PC-3 (cell line): ENCODE results near the gene BAIAP3. TPM values are rescaled to one million over a fixed set of nuclear protein-coding genes. Genes with fewer than 3 reads are reported as not detected.
A peak's percentile ranks its signal among the peaks of the same experiment; 100 is the strongest.

ENCODE experiments used
- ATAC-seq: fragments of 200-7000 bp; cut with Tn5 transposase; 2 replicates; pipeline ENCODE4 v1.9.1; 2020; ENCODE audit warnings: mild to moderate bottlenecking, moderate library complexity
- BruUV-seq: library from RNA; stranded (reverse); fragments of 400-500 nt; replicated peaks from 2 replicates; lab custom pipeline; 2021; lab: Mats Ljungman, UMichigan
- CTCF ChIA-PET: fragments of 300-600 bp; sonication (Branson Sonifier 250); formaldehyde crosslinking; loops from one replicate; lab custom pipeline; 2022; ENCODE audit warnings: antibody characterized with exemption; lab: Charles Lee
- POLR2A ChIA-PET: fragments of 300-600 bp; sonication (Branson Sonifier 250); formaldehyde crosslinking; loops from one replicate; lab custom pipeline; 2022; ENCODE audit warnings: antibody characterized with exemption; ENCODE audit not compliant: unreplicated experiment; lab: Charles Lee
- DNase-seq: peaks from one replicate; pipeline ENCODE4 v3.0.0-alpha.2; 2015
- H2AFZ ChIP-seq: fragments of 300-600 bp; sonication (generic); 2 replicates; pipeline ENCODE4 v1.6.0; 2016; ENCODE audit warnings: antibody characterized with exemption, low read length
- H3F3A ChIP-seq: fragments of 300-600 bp; sonication (generic); one replicate; pipeline ENCODE4 v1.6.0; 2017; ENCODE audit warnings: antibody characterized with exemption, low read length, control low read depth, mild to moderate bottlenecking; ENCODE audit not compliant: unreplicated experiment
- H3K27ac ChIP-seq: fragments of 300-600 bp; sonication (generic); 2 replicates; pipeline ENCODE4 v1.5.1; 2016; ENCODE audit warnings: mild to moderate bottlenecking, low read length
- H3K27me3 ChIP-seq: fragments of 300-600 bp; sonication (generic); 2 replicates; pipeline ENCODE4 v1.6.1; 2016; ENCODE audit warnings: low read length, mixed read lengths
- H3K36me3 ChIP-seq: fragments of 300-600 bp; sonication (generic); 2 replicates; pipeline ENCODE4 v1.6.1; 2016; ENCODE audit warnings: low read depth, mixed run types, low read length, mixed read lengths
- H3K4me1 ChIP-seq: fragments of 300-600 bp; sonication (generic); 2 replicates; pipeline ENCODE4 v1.5.1; 2016; ENCODE audit warnings: low read length; ENCODE audit not compliant: insufficient read depth
- H3K4me2 ChIP-seq: fragments of 300-600 bp; sonication (generic); 2 replicates; pipeline ENCODE4 v1.6.0; 2016; ENCODE audit warnings: low read length
- H3K4me3 ChIP-seq: fragments of 300-600 bp; sonication (generic); 2 replicates; pipeline ENCODE4 v1.5.1; 2016; ENCODE audit warnings: mild to moderate bottlenecking, low read length, mixed read lengths
- H3K79me2 ChIP-seq: fragments of 300-600 bp; sonication (generic); 2 replicates; pipeline ENCODE4 v1.6.1; 2017; ENCODE audit warnings: low read length, mixed read lengths
- H3K9ac ChIP-seq: fragments of 300-600 bp; sonication (generic); 2 replicates; pipeline ENCODE4 v1.6.0; 2016; ENCODE audit warnings: mild to moderate bottlenecking, low read length
- H3K9me2 ChIP-seq: fragments of 300-600 bp; sonication (generic); replicated peaks from 2 replicates; pipeline ENCODE4 v1.6.1; 2016; ENCODE audit warnings: mixed run types, low read length, mixed read lengths
- H3K9me3 ChIP-seq: fragments of 300-600 bp; sonication (generic); 2 replicates; pipeline ENCODE4 v1.6.1; 2016; ENCODE audit warnings: low read length, mixed read lengths
- H4K20me1 ChIP-seq: fragments of 300-600 bp; sonication (generic); 2 replicates; pipeline ENCODE4 v1.6.1; 2016; ENCODE audit warnings: low read length, mixed read lengths
- CTCF ChIP-seq: fragments of 300-600 bp; sonication (generic); conservative IDR thresholded peaks from 2 replicates; pipeline ENCODE4 v1.5.1; 2017; ENCODE audit warnings: antibody characterized with exemption, low read depth, mild to moderate bottlenecking, low read length
- EZH2 ChIP-seq: fragments of 300-600 bp; sonication (generic); IDR thresholded peaks from one replicate; pipeline ENCODE4 v1.6.1; 2017; ENCODE audit warnings: antibody characterized with exemption, mild to moderate bottlenecking, low read length; ENCODE audit not compliant: unreplicated experiment
- EZH2phosphoT487 ChIP-seq: fragments of 300-600 bp; sonication (generic); IDR thresholded peaks from 2 replicates; pipeline ENCODE4 v1.6.1; 2018; ENCODE audit warnings: mild to moderate bottlenecking, antibody characterized with exemption, low read length, borderline replicate concordance
- intact Hi-C: fragments of 100-400 bp; cut with micrococcal nuclease; formaldehyde crosslinking; loops from 2 replicates; pipeline ENCODE4 v1.9.0; 2023
- total RNA-seq: library from RNA; depleted of rRNA; stranded (reverse); fragments of >200 nt; gene quantifications from 2 replicates; pipeline ENCODE4 v1.2.3, GENCODE V29; 2014

BAIAP3 gene
- total RNA-seq, 1 experiment from 2014 or later = 13.1 TPM

GRCh38 chr16:1357906-1358566, 24.6 kb downstream of the BAIAP3 start:
- Histone ChIP-seq H3K27ac (peak overlapping the region; percentile 18), H3K79me2 (peaks cover 80% of the 10 kb centered on the region)
- TF ChIP-seq EZH2phosphoT487 = no peak
- TF ChIP-seq EZH2 = no peak
- no peak for TF ChIP-seq CTCF

GRCh38 chr16:1361685-1362360, 28.4 kb downstream of the BAIAP3 start:
- intact Hi-C loops = no loop called here
- CTCF ChIA-PET = no interaction called here
- no peaks in the 10 kb centered on the region for H3K9me2 ChIP-seq
- POLR2A ChIA-PET = no interaction called here
- H2AFZ ChIP-seq = no peak overlapping the region
- no peaks in the 10 kb centered on the region for H3K9me3 ChIP-seq
- BruUV-seq = no TSS peak
- DNase-seq (no peak), ATAC-seq (no peak)
- H3K79me2 ChIP-seq = peaks cover 52% of the 10 kb centered on the region
- no peak overlapping the region for H3K4me2 ChIP-seq
- no peaks in the 10 kb centered on the region for H3K27me3 ChIP-seq
- H3K9ac ChIP-seq = no peak overlapping the region
- H3K4me1 ChIP-seq = peaks cover 9% of the 10 kb centered on the region; the same call in 1 of the 2 replicates
- H4K20me1 ChIP-seq = no peaks in the 10 kb centered on the region
- no peak overlapping the region for H3K4me3 ChIP-seq
- H3K27ac ChIP-seq = no peak overlapping the region
- no peaks in the 10 kb centered on the region for H3F3A ChIP-seq
- peaks cover 18% of the 10 kb centered on the region for H3K36me3 ChIP-seq
- no peak for TF ChIP-seq CTCF
- TF ChIP-seq EZH2 = no peak
- TF ChIP-seq EZH2phosphoT487 = no peak

More at GRCh38 chr16:1357906-1358566, 24.6 kb downstream of the BAIAP3 start:
- intact Hi-C loops = no loop called here
- no TSS peak for BruUV-seq
- no peaks in the 10 kb centered on the region for H3K9me2 ChIP-seq
- POLR2A ChIA-PET = no interaction called here
- H3K27me3 ChIP-seq = no peaks in the 10 kb centered on the region
- no peak overlapping the region for H3K4me3 ChIP-seq
- peak; percentile 29 for DNase-seq
- CTCF ChIA-PET = no interaction called here
- no peaks in the 10 kb centered on the region for H3K9me3 ChIP-seq
- no peaks in the 10 kb centered on the region for H3F3A ChIP-seq
- H3K4me1 ChIP-seq = peaks cover 9% of the 10 kb centered on the region; the same call in 1 of the 2 replicates
- no peaks in the 10 kb centered on the region for H4K20me1 ChIP-seq
- H2AFZ ChIP-seq = no peak overlapping the region
- H3K4me2 ChIP-seq = 0 out of 2 replicates have a peak overlapping the region, but pooled peaks have one; percentile 6
- H3K9ac ChIP-seq = no peak overlapping the region
- ATAC-seq = peak; percentile 79
- peaks cover 8% of the 10 kb centered on the region; the same call in 1 of the 2 replicates for H3K36me3 ChIP-seq

- BruUV-seq = TSS peak; percentile 71
- Histone ChIP-seq H3K9me3 (no peaks in the 10 kb centered on the region), H3K9ac (no peak overlapping the region), H3K27me3 (no peaks in the 10 kb centered on the region), H3K4me2 (no peak overlapping the region), H3K4me3 (no peak overlapping the region), H2AFZ (no peak overlapping the region), H3K9me2 (no peaks in the 10 kb centered on the region), H3K27ac (no peak overlapping the region), H3F3A (no peaks in the 10 kb centered on the region), H4K20me1 (no peaks in the 10 kb centered on the region), H3K79me2 (peaks cover 49% of the 10 kb centered on the region), H3K36me3 (peaks cover 18% of the 10 kb centered on the region), H3K4me1 (peaks cover 8% of the 10 kb centered on the region; the same call in 1 of the 2 replicates)
- ChIA-PET POLR2A (no interaction called here), CTCF (no interaction called here)
- ATAC-seq (no peak), DNase-seq (no peak)
- intact Hi-C loops = no loop called here
- no peak for TF ChIP-seq EZH2phosphoT487
- no peak for TF ChIP-seq EZH2
- no peak for TF ChIP-seq CTCF
Observed at GRCh38 chr16:1362807-1363206, 29.4 kb downstream of the BAIAP3 start.
